Thoracic aorta (tissue), 2 donors: ENCODE results near the gene ANO7. TPM values are rescaled to one million over a fixed set of nuclear protein-coding genes. Genes with fewer than 3 reads are reported as not detected.

ENCODE experiments used
- ATAC-seq: fragments of 150-250 bp; one replicate; pipeline ENCODE4 v1.8.0; 2017; ENCODE audit warnings: low read depth; ENCODE audit not compliant: insufficient number of reproducible peaks, low FRiP score
- DNase-seq: peaks from one replicate; pipeline ENCODE4 v3.0.0-alpha.2; 2020; ENCODE audit warnings: low spot score
- H3K27ac ChIP-seq, 2 donors: fragments of 200-600 bp; sonication (generic); 1 replicate in 1 of 2; 2 replicates in 1 of 2; pipeline ENCODE4 v1.5.1; 2016; ENCODE audit warnings: mild to moderate bottlenecking in 2 of 2, moderate library complexity in 2 of 2
- H3K27me3 ChIP-seq: fragments of 200-600 bp; sonication (generic); replicated peaks from 2 replicates; pipeline ENCODE4 v1.6.0; 2016; ENCODE audit warnings: mild to moderate bottlenecking; ENCODE audit not compliant: insufficient read depth
- H3K36me3 ChIP-seq: fragments of 200-600 bp; sonication (generic); one replicate; pipeline ENCODE4 v1.5.1; 2016
- H3K4me1 ChIP-seq, 2 donors: fragments of 200-600 bp; sonication (generic); 1 replicate in 1 of 2; 2 replicates in 1 of 2; pipeline versions ENCODE4 v1.5.1 to v1.6.0; 2016; ENCODE audit warnings: low read depth in 2 of 2, mild to moderate bottlenecking in 1 of 2; ENCODE audit not compliant: control insufficient read depth in 1 of 2
- H3K4me3 ChIP-seq: fragments of 200-600 bp; sonication (generic); 2 replicates; pipeline ENCODE4 v1.5.1; 2016; ENCODE audit warnings: mild to moderate bottlenecking
- H3K9me3 ChIP-seq: fragments of 200-600 bp; sonication (generic); 2 replicates; pipeline ENCODE4 v1.5.1; 2016
- total RNA-seq, 2 donors: library from RNA; depleted of rRNA; stranded (reverse); fragments of >200 nt; gene quantifications; one replicate each; pipeline versions ENCODE4 v1.1.0 to v1.2.3, GENCODE V29; 2016
- TF ChIP-seq, protein P1 (sequence below): fragments of 200-600 bp; sonication (generic); IDR thresholded peaks from one replicate; pipeline ENCODE4 v1.5.1; 2019; ENCODE audit warnings: antibody characterized with exemption

ANO7 gene
- total RNA-seq, 2 donors from 2014 or later = 0.27 to 1.2 TPM

DNA sequence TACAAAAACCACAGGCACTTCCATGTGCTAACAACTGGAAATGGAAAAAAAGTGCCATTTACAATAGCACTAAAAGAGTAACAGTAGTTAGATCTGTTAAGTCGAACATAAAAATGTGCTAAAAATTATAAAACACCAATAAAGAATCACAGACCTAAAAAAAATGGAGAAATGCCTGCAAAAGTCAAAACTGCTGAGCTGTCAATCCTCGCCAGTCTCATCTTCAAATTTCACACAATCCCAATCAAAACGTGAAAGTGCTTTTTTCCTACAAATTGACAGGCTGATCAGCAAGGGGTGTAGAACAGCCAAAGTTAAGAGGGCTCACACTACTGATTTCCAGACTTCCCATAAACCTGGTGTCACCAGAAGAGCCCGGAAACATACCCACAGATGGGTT, 53.2 kb downstream of the ANO7 start:
- Histone ChIP-seq H3K27ac (no peak overlapping the region), H3K9me3 (no peaks in the 10 kb centered on the region), H3K4me1 (no peaks in the 10 kb centered on the region), H3K36me3 (peaks cover 82% of the 10 kb centered on the region), H3K27me3 (no peaks in the 10 kb centered on the region), H3K4me3 (no peak overlapping the region)
- TF ChIP-seq, protein P1, sequence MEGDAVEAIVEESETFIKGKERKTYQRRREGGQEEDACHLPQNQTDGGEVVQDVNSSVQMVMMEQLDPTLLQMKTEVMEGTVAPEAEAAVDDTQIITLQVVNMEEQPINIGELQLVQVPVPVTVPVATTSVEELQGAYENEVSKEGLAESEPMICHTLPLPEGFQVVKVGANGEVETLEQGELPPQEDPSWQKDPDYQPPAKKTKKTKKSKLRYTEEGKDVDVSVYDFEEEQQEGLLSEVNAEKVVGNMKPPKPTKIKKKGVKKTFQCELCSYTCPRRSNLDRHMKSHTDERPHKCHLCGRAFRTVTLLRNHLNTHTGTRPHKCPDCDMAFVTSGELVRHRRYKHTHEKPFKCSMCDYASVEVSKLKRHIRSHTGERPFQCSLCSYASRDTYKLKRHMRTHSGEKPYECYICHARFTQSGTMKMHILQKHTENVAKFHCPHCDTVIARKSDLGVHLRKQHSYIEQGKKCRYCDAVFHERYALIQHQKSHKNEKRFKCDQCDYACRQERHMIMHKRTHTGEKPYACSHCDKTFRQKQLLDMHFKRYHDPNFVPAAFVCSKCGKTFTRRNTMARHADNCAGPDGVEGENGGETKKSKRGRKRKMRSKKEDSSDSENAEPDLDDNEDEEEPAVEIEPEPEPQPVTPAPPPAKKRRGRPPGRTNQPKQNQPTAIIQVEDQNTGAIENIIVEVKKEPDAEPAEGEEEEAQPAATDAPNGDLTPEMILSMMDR = no peak
- DNase-seq = no peak
- ATAC-seq = no peak

DNA sequence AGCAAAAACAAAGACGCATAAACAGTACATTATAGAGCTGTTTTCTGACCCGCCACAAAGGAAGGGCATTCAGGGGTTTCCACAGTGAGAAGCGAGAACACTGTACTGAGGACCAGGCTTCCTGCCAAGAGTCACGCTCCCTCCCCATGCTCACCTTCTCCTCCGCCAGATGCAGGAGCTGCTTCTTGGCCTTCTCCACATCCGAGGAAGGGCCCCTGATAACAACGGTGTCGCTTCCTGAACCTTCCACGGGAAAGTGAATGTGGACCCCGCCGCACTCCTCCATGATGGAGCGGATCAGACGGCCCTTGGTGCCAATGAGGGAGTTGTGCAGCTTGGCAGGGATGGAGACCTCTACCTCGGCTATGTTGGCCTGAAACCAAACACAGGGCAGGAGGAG, 53.8 kb downstream of the ANO7 start:
- Histone ChIP-seq H3K27ac (no peak overlapping the region), H3K9me3 (no peaks in the 10 kb centered on the region), H3K4me3 (no peak overlapping the region), H3K36me3 (peaks cover 82% of the 10 kb centered on the region), H3K27me3 (no peaks in the 10 kb centered on the region), H3K4me1 (no peaks in the 10 kb centered on the region)
- DNase-seq = no peak
- ATAC-seq = no peak
- TF ChIP-seq, protein P1 = no peak

DNA sequence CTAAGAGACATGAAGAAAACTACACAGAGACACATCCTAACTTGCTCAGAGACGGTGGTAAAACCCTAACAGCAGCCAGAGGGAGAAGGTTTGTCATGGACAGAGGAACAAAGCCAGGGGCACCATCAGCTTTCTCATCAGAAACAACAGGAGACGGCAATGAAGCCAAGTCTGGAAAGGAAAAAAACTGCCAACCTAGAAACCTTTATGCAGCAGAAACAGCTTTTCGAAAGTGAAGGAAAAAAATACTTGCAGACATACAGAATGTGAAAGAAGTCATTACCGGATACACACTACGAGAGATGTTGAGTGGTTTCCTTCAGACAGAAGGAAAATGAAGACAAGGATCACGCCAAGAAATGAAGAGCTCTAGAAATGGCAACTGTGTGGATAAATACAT, 55.9 kb downstream of the ANO7 start:
- Histone ChIP-seq H3K27me3 (no peaks in the 10 kb centered on the region), H3K36me3 (peaks cover 82% of the 10 kb centered on the region), H3K4me3 (no peak overlapping the region), H3K27ac (no peak overlapping the region), H3K9me3 (no peaks in the 10 kb centered on the region), H3K4me1 (no peaks in the 10 kb centered on the region)
- TF ChIP-seq, protein P1 = no peak
- DNase-seq (no peak), ATAC-seq (no peak)

DNA sequence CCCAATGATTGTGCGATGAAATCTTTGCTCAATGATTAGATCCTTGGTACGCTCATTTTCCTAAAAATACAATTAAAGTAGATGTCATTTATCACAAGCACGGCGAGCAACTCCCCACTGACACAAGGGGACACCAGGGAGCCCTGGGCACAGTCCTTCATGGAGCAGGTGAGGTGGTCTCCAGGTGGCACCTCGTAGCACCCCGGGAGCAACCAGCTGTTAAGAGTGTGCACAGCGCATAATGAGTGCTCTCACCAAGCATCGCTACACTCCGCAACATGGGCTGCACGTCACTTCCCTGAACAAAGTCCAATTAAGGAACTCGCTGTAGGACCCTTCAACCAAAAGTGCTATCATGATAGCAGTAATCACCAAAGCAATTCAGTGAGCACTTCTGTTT, 59.8 kb downstream of the ANO7 start:
- Histone ChIP-seq H3K27ac (no peak overlapping the region), H3K36me3 (peaks cover 85% of the 10 kb centered on the region), H3K27me3 (no peaks in the 10 kb centered on the region), H3K9me3 (no peaks in the 10 kb centered on the region), H3K4me3 (no peak overlapping the region), H3K4me1 (no peaks in the 10 kb centered on the region)
- DNase-seq (no peak), ATAC-seq (no peak)
- TF ChIP-seq, protein P1 = no peak

DNA sequence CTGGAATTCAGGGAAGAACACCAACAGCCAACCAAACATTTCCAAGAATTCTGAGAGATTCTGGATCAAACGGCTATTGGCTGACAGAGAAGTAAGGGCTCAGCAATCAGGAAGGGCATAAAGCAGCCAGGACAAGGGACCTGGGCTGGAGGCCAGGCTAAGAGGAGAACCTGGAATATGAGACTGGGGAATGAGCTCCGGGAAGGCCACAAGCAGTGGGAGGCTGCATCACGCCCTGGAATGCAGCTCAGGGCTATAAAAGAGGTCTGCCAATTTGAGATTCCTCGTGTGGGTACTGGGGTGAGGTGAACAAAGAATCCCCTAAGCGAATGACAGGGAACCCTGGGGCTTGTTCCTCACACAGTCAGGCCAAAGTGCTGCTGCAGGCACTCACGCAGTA, 60.4 kb downstream of the ANO7 start:
- DNase-seq (no peak), ATAC-seq (no peak)
- Histone ChIP-seq H3K4me1 (no peaks in the 10 kb centered on the region), H3K27ac (no peak overlapping the region), H3K4me3 (no peak overlapping the region), H3K27me3 (no peaks in the 10 kb centered on the region), H3K9me3 (no peaks in the 10 kb centered on the region), H3K36me3 (peaks cover 85% of the 10 kb centered on the region)
- TF ChIP-seq, protein P1 = no peak
